Breast epithelium (tissue), 3 donors: ENCODE measurements around the gene PPP1R15B.

ENCODE experiments used
- CTCF ChIP-seq, 3 donors: fragments of 450-650 bp; IDR thresholded peaks; one replicate each; pipeline ENCODE4 v1.5.1; 2016 to 2017; ENCODE audit warnings: antibody characterized with exemption in 3 of 3, mild to moderate bottlenecking in 3 of 3, moderate library complexity in 3 of 3
- POLR2A ChIP-seq: fragments of 450-650 bp; IDR thresholded peaks from one replicate; pipeline ENCODE4 v1.6.1; 2016; ENCODE audit warnings: antibody characterized with exemption, mild to moderate bottlenecking, moderate library complexity

- TF ChIP-seq CTCF (IDR thresholded peaks at IDR 0.05) (no peak), POLR2A (no peak)
These were observed 44.2 kb upstream of the PPP1R15B start for GRCh38 chr1:204455831-204456145.
